Stimulated activated CD4-positive, alpha-beta T cell treated with anti-CD3 and anti-CD28 coated beads, Interleukin-2, amount 100 ng/mL, for 48 hours (primary cell): Measurements from ENCODE around the gene SAP25.
"Not testable (repeated sequence)": the region's sequence is repeated elsewhere in the genome, so short reads cannot be mapped to it uniquely, and the experiment has no call there.

Source experiments
- DNase-seq, 2 donors: peaks; one replicate each; pipeline ENCODE4 v3.0.0-alpha.2; 2020

The SAP25 gene

DNA sequence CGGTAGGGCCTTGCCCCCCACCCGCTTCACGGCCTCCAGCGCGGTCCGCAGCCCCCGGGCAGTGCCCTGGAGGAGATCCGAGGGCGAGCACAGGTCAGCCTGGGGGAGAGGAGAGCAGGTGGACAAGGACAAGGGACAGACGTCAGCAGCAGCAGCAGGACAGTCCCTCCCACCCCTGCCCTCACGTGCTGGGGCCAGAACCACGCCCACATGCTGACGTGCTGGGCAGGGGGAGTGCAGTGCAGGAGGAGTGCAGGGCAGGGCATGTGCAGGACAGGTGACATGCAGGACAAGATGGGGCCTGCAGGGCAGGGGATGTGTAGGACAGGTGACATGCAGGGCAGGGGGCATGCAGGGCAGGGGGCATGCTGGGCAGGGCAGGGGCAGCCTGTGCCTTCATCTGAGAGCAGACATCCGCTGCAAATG lies 1.5 kb upstream of the SAP25 start:
- DNase-seq = no peak

DNA sequence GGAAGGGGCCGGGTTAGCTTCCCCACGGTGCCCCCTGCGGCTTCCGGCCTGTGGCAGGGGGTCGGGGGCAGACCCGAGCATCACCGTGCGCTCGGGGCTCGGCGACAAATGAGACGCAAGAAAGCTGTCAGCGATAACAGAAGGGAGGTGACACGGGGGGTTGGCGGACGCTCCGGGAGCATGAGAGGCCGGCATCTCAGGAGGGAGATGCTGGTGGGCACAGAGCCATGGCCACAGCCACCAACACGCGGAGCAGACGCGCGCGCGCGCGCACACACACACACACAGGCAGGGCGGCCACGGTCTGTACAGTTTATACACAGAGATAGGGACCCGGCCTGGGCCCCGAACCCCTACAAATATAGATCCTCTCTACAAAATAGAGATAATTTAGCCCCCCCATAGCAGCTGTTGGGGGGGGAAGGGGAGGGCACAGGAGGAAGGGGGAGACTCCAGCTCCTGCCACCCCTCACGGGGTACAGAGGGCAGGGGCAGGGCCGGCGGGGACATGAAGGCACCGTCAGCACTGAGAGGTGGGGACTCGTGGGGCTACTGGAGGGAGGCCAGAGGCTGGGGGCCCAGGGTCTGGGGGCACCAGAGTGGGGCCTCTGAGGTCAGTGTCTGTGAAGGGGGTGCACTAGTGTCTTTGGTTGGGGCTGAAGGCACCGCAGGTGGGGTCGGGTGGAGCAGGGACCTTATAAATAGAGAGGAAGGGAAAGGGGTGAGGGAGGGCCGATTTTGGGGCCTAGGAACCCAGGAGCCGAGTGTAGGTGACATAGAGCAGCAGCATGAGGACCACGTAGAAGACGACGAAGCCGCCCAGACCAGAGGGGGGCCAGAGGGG lies 884 bp upstream of the SAP25 start:
- no peak for DNase-seq

DNA sequence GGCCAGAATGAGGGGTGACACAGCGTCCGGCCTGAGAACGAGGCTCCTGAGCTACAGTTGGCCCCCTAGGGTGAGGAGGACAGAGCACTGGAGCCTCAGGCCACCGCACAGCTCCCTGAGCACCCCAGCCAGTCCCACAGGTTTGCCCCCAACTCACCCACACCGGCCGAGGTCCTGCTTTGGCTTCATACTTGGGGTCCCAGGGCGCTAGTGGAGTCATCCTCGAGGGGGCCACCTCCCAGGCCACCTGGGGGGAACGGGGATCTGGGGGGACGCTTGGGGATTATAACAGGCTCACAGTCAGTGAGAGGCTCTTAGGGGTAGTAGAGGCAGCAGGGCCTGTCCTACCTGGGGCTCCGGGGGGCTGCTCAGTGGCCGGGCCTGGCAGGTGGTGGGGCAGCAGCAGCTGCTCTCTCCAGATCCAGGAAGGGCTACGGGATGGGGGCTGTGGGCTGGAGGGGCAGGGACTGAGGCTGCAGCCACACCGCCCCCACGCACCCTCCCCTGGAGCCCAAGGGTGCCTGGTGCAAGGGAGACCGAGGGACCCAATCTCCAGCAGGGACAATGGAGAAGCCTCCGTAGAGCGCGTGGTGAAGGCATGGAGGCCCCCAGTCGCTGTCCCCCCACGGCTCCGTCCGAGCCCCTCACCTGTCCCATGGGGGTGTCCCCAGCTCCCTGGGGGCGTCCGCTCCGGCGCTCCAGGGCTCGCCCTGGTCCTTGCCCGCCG lies 588 bp downstream of the SAP25 start:
- DNase-seq = no peak

DNA sequence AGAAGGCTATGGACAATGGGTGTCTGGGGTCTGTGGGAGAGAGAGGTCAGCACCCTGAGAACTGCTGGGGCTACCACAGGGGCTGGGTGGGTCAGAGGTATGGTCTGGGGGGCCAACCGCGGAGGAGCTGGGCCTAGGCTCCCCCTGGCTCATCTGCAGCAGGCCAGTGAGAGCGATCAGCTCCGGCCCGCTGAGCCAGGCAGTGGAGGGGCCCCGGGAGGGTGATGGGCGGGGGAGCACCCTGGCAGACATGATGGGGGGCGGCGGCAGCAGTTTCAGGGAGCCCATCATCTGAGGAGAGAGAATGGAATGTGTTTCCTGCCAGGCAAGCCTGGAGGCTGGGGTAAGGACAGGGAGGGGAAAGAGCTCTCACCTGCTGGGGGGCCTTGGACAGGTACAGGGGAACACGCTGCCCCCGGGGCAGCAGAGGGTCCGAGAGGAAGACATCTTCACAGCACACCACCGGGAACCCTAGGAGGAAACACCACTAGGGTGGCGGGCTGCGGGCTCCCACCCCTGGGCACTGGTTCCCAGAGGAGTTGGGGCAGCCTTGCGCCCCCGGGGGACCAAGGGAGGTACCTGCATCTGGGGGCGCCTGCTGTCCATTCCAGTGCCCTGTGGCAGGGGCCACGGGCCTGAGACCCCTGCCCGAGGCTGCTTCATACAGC lies 1.3 kb downstream of the SAP25 start:
- DNase-seq = no peak

DNA sequence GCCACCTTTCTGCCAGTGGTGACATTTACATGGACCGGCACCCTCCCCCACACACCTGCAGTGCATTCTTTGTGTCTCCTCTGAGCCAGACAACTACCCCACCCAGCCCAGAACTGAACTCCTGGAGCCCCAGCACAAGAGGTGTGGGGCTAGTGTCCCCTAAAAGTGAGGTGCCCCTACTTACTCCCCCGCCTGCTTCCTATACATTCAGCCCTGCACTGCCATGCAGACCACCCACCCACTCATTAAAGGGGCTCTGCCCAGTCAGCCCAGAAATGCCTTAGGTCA lies 1.9 kb downstream of the SAP25 start:
- no peak for DNase-seq

DNA sequence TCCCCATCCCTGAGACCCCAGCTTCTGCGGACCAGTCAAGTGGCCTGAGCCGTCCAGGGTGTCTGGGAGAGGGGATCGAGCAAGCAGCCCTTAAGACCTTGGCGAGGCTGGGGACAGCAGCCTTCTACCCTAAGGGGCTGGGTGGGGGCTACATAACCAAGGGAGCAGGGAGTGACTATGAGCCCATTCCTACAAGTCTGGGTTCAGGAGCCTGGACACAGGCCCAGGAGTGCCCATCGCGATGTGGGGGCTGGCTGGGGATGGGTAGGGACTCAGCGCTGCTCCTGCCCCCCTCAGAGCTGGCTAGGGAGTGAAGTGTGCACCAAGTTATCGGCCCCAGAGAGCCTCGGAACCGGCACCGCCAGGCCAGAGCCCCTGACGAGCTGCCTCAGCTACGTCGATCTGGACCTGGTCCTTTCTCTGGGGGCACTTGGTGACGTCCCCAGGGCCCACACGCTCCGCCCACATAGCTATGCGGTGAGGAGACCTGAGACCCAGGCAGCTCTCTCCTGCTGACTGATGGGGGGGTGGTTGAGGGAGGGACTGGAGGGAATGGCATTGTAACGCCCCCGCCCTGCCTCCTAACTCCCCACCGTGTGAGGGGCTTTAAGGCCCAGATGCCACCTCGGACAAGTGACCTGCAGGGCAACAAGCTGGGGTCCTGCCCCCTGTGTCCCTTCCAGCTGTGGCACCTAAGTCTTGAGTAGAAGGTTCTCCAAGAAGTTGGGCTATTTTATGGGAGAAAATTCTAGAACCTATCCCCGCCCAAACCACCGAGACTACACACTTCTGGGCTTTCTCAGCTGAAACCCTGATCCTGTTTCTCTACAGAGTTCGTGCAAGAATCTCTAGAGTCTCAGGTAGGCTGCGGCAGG lies 2.5 kb downstream of the SAP25 start:
- DNase-seq = no peak

DNA sequence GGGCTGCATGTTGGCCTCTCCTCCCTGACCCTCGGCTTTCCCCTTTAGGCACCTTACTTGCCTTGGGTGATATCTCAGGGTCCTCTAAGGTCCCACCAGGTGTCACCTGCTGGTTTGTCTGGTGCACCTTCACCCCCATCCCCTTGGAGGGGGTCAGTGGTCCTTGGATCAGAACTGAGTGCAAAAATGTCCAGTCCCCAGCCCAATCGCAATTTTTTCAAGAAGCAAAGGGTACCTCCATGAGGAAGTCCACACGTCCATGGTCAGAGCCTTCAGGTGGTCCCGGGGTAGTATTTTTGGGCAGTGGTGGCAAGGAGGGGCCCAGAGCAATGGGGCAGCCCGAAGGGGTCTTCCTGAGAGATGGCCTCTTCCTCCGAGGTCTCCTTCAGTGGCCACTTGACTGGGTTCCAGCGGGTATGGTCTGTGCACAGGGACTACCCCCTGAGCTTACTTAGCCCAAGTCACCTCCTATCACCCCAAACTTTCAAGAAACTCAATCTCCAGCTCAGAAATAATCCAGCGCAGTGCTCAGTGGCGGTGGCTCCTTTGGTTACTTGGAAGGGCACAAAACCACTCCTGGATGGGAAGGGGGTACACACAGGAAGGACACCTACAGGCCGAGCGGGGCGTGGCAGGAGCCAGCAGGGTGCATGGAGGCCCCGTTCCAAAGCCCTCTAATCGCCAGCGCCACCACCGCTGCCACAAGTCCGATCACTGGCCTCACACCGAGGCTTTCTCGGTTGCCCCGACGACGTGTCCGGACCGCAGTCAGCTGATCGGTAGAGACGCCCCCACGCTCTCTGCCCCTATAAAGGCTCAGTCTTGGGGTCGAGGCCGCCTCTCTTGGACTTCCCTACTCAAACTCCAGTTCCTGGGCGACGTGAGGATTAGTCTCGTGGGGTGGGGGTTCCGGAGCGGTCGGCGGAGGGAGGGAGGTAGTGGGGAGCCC lies 4.5 kb downstream of the SAP25 start:
- no peak for DNase-seq

DNA sequence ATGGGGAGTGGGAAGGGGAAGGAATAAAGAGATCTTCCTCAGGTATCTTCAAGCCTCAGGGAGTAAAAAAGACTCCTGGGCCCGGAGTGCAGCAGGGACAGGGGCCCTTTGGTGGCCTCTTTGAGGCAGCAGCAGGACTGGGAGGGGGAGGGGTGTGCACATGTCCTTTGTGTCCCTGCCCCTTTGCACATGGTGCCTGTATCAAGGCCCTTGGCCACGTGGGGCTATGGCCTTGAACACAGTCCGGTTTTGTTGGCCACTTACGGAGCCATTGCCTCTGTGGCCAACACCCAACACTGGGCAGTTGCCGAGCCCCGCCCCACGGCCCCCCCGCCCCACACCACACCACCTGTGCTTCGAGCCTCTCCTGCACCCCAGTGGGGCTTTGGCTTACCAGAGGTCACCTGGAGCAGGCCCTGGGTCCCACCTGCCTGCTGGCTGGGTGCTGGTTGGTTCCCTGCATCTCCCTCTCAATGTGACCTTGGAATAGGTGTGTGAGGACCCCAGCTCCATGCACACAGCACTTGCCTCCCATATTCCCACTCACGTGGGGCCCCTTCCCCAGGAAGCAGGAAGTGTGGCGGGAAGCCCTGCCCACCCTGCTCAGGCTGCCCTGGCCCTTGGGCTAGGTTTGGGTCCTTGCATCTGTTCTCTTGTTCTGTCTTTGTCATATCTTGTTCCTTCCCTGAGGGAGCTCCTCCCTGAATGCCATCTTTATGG lies 5.4 kb downstream of the SAP25 start:
- DNase-seq = no peak

DNA sequence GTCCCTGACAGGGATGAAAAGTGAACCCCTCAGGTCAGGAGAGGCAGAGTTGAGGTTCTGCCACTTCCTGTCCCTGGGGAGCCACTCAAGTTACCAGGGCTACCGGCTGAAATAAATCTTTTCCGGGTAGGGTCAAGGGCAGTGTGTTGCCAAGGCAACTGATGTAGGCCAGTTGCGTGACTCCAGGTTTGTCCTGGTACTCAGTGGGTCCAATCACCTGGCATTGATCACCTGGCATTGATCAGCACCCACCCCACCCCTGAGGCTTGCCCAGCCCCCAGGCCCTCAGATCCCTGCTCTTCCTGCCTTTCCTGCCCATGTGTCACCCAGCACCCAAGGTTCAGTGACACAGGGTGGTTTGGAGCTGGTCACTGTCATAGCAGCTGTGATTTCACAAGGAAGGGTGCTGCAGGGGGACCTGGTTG lies 5.9 kb downstream of the SAP25 start:
- no peak for DNase-seq

DNA sequence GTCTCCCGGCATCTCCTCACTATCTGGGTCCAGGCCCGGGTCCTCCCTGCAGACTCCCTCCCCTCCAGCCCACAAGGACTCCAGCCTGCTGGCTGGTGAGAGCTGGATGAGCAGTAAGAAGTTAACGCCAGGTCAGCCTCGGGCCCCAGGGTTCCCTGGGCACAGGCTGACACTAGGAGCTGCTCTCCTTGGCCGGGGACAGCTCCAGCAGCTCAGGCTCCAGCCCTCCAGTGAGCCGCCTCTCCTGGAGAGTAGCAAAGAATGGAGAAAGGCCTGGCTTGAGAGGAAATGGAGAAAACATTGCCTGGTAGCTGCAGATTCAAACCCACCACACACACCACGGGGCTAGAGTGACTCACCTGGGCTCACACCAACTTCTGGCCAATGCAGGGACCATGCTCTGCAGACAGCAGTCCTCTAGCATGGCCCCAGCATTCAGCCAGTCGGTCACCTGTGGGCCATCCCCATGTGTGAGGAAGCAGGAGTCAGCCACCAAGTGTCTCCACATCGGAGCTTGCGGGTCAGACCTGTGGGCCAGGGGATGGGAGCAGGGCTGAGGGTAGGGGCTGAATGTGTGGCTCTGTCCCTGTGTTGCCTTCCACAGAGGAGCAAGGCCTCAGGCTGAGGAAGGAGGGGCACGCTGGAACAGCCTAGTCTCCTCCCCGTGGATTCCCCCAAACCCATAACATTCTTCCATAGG lies 6.5 kb downstream of the SAP25 start:
- no peak for DNase-seq

DNA sequence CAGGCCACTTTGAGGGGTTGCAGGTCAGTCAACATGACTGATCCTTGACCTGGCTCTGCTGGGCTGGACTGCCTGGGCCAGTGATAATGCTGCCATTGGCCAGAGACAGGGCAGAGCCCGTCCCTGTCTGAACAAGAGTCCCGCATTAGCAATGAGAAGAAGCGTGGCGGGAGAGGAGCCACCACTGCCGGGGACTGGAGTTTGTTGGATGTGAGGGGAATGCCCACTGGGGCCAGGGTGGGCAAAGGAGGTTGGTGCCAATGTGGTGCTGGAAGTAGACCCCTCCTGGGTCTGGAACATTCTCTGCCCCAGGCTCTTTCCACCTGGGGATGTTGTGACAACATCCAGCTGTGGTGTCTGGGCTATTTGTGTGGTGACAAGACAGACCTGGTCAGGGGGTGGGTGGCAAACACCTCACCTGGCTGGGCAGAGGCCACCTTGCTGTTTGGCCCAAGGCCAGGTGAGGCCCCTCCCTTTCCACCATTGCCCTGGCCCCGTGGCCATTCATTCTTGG lies 7.6 kb downstream of the SAP25 start:
- no peak for DNase-seq

DNA sequence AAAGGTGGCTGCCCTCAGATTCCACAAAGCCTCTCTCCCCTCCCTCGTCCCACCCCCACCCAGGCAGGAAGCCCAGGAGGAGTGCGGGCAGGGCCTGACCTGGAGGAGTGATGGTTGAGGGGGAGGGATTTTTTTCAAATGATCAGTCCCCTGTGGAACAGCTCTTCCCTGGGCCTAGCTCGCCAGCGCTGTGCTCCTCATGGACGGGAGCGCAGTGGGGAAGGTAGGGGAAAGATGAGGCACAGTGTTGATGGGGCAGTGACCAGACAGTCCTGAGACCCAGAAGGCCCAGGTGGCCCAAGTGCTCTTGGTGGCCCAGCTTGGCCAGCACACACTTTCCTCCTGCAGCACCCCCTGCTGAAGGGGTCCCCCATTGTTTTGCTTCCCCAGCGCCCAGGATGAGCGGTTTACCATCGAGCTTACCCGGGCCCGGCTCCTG lies 8.5 kb downstream of the SAP25 start:
- DNase-seq = no peak

DNA sequence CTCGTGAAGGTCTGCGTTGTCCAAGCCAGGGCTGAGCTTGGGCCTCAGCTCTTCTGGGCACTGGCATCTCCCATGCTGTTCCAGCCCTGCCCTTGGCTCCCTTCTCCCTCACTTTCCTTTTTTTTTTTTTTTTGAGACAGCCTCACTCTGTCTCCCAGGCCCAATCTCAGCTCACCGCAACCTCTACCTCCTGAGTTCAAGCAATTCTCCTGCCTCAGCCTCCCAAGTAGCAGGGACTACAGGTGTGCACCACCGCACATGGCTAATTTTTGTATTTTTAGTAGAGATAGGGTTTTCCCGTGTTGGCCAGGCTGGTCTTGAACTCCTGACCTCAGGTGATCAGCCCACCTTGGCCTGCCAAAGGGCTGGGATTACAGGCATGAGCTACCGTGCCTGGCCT lies 9.3 kb downstream of the SAP25 start:
- not testable (repeated sequence) for DNase-seq

DNA sequence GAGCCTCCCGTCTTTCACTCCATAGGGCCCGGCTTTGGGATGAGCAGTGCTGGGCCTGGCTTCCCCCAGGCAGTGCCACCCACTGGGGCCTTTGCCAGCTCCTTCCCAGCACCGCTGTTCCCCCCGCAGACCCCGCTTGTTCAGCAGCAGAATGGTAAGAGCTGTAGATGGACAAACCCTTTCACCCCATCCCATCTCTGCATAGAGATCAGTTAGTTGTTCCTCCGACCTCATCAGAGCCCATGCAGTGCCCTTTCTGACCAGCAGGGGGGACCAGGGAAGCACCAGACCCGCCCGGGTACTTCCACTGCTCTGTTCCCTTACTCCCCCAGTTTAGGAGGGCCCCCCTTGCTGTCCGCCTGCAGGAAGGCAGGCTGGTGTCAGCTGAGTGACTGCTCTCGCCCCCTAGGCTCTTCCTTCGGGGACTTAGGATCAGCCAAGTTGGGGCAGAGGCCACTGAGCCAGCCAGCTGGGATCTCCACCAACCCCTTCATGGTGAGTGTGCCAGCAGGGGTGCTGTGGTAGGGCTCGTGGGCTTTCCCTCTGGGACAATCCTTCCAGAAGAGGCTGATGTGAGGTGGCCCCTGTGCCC lies 9.8 kb downstream of the SAP25 start:
- peak; percentile 85 to 86 for DNase-seq

DNA sequence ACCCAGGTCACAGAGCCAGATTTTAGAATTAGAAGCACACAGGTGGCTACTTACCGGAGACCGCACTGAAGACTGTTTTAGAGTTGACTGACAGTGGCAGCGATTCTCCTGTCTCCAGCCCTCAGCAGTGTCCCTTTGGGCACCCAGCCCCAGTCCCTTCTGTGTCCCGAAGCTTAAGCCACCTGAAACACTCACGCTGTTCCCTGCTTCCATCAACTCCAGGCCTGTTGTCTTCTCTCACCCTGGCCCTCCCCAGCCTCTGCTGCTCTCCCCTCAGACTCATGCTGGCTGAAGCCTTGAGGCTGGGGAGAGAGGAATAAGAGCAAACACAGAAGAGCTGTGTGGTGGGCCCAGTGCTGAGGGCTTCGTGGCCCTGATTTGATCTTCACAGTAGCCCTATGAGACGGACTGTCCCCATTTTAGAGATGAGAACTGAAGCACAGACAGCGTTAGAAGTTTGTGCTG lies 10.6 kb downstream of the SAP25 start:
- DNase-seq = no peak

DNA sequence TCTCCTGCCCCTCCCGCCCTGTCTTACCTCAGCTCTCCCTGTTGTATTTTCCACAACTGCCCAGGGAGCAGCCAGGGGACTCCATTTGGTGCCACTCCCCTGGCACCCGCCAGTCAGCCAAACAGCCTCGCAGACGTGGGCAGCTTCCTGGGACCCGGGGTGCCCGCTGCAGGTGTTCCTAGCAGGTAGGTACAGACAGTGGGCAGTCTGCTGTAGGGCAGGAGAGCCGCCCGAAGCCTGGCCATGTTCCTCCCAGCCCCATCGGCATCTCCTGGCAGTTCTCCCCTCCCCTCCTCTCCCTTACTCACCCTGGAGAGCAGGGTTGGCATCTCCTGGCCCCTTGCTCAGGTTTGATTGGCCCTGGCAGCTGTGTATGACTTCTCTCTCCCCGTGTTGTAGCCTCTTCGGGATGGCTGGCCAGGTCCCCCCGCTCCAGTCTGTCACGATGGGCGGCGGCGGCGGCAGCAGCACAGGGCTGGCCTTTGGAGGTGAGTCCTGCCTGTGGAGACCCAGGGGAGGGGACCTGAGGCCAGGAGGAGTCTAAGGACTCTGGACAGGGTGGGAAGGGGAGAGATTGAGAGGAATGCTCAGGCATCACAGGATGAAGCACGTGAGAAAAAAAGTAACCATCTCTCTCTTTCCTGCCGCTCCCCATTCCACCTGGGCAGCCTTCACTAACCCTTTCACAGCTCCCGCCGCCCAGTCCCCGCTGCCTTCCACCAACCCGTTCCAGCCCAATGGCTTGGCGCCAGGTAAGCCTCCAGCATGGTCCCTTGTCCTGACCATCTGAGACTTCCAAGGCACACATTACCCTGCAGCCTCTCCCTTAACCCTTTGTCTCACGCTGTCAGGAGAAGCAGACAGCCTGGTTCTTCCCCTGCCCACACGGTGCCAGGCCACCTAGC lies 11.3 kb downstream of the SAP25 start:
- no peak for DNase-seq

DNA sequence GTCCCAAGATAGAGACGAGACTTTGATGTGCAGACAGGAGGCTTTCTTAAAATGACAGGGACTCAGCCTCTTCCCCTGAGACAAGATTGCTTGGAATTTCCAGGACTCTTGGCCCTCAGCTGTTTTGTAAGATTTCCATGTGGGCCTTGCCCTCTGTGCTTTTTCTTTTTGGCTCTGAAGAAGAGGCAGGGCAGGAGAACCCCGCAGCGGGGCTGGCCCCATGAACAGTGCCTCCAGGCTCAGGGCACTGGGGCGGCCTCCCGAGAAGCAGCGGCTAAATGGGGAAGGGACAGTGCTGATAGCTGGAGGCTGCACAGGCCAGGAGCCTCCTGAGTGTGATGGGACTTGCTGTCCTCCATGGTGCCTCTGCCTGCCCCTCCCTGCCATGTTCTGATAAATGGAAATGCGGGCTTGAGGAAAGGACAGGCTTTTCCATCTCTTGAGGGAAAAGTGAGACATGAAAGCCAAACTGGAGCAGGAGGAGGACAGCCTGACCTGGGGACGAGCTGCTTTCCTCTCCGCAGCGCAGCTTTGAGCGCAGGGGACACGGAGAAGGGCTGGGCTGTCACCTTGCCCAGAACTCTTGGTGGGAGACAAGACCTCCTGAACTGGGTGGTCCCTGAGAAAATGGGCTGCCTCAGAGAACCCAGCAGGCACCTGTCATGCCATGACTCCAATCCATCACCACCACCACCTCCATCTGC lies 12.1 kb downstream of the SAP25 start:
- no peak for DNase-seq

DNA sequence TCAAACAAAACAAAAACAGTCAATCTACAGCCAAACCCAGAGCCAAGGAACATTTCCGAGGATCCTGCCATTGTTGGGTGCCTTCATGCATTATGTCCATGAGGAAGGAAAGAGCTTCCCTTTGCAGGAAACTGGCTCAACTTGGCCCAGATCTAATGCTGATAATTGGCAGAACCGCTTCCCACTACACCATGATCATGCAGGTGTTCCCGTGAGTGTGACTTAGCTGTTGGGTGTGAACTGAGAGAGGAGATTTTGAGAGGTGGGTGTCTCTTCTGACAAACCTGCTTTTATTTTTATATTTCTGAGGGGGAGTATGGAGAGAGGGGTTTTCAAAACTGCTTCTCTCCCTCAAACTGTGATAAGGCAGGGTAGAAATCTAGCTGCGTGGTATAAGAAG lies 14.6 kb downstream of the SAP25 start:
- DNase-seq = no peak
